ENCODE data around the gene SLC1A1. TPM values are rescaled to one million over a fixed set of nuclear protein-coding genes. Genes with fewer than 3 reads are reported as not detected.

SLC1A1 gene
- total RNA-seq, 4 donors from 2014 or later = 48.4 to 56.7 (median 49.7) TPM

DNA sequence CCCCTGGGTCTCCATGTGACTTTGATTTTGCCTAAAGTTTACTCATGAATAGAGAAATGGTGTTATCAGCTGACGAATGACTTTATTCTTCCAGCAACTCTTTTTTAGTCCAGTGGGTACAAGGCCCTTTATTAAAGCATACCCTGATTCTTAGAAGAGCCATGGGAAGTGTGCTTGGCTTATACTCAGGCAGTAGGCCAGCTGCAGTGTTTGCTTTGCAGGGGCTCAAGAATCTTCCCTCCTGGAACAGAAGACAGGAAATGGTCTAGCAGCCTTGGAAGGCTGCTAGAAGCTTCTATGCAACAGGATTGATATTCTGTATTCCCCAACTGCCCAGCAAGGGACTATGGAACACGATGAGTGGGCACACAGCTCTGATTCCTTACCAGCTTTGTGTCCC is 98.5 kb downstream of the SLC1A1 start:
- Histone ChIP-seq H3K4me3 (replicated peaks in 1 of 3) (no peak overlapping the region), H3K9me3 (no peaks in the 10 kb centered on the region), H3K36me3 (peaks cover 0 to 4% of the 10 kb centered on the region in 2 donors), H3K27ac (peak overlapping the region; percentile 86 to 97 (median 89)), H3K4me1 (peaks cover 44 to 54% of the 10 kb centered on the region in 2 donors), H3K27me3 (no peaks in the 10 kb centered on the region)
- peak; percentile 86 to 87 for DNase-seq
- TF ChIP-seq CTCF (IDR thresholded peaks at IDR 0.05) (no peak), POLR2A (IDR thresholded peaks at IDR 0.05) (peak in 1 of 2 donors; percentile 24)
- intact Hi-C loops (cut with DNase I) = no loop called here
- 11 to 27% methylated on average over 2 of the region's 2 CpGs for WGBS, 2 donors

DNA sequence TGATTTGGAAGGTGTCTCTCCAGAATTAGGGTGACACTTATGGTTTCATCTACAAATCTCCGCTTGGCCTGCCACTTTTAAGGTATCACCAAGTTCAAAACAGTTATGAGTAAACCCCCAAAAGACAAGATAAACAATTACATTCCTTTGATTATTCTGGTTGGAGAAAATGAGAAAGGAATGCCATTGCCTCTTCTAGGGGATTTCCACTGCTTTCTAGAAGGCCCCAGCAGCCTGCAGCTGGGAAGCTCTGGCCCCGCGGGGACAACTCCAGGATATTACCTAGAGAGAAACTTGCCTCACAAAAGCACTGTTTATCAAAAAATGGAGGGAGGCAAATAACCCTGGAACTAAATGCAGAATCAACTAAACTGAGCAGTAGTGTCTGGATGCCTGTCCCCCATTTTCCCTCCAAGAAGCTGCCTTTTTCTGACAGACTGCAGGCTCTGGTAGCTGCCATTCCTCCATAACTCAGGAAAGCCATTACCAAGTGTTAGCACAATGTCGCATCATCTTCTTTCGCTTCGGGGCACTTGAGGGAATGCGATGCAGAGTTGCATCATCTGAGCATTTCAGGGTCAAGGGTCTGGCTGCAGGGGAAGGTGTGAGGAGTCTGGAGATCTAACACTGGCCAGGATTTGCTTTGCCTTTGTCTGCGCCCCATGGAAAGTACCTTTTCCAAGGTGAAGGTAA is 100.3 kb downstream of the SLC1A1 start:
- Histone ChIP-seq H3K4me3 (replicated peaks in 1 of 3) (no peak overlapping the region), H3K27ac (peak overlapping the region; percentile 44 to 97 (median 86)), H3K27me3 (no peaks in the 10 kb centered on the region), H3K9me3 (no peaks in the 10 kb centered on the region), H3K36me3 (no peaks in the 10 kb centered on the region), H3K4me1 (peaks cover 44 to 54% of the 10 kb centered on the region in 2 donors)
- TF ChIP-seq POLR2A (IDR thresholded peaks at IDR 0.05) = no peak
- TF ChIP-seq CTCF (IDR thresholded peaks at IDR 0.05) = no peak
- WGBS, 2 donors = 60 to 65% methylated on average over 5 to 8 of the region's 8 CpGs
- intact Hi-C loops (cut with DNase I) = no loop called here
- DNase-seq = peak; percentile 45 to 46

DNA sequence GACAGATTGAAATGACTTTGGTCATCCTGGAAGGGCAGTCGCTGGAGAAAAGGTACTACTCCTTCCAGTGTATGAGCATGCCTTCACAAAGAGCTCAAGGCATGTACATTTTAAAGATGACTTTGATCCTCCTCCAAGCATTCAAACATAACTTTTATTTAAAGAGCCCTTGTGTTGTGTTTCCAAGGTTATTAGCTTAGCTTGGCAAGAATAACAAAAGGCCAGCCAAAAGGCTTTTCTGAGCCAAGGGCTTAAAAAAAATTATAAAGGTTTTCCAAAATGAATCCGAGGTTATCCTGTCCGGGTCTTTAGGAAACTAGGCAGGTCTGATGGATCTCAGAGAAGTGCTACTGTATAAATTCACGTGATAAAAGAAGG is 100.8 kb downstream of the SLC1A1 start:
- DNase-seq = no peak
- peak overlapping the region; percentile 44 to 97 (median 86) for H3K27ac ChIP-seq

DNA sequence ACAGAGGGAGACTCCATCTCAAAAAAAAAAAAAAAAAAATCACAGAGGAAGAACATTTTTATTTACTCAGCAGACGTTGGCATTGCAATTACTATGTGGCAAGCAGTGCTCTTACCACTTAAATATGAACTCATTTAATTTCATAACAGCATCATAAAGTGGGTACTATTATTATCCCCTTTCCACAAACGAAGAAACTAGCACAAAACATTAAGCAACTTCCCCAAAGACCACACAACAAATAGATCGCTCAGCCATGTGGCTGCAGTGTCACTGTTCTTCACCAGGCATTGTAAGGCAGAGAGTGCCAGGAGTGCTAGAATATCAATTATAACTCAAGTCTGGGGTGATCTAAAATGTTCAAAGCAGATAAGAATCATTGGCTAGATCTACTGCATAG is 102.0 kb downstream of the SLC1A1 start:
- Histone ChIP-seq H3K27ac (peak overlapping the region in 2 of 3 donors; percentile 86 to 97), H3K9me3 (no peaks in the 10 kb centered on the region), H3K4me1 (peaks cover 39 to 46% of the 10 kb centered on the region in 2 donors), H3K4me3 (replicated peaks in 1 of 3) (no peak overlapping the region), H3K36me3 (no peaks in the 10 kb centered on the region), H3K27me3 (no peaks in the 10 kb centered on the region)
- WGBS, 2 donors = 86 to 88% methylated on average over 3 of the region's 3 CpGs
- TF ChIP-seq CTCF (IDR thresholded peaks at IDR 0.05) = no peak
- TF ChIP-seq POLR2A (IDR thresholded peaks at IDR 0.05) = no peak
- intact Hi-C loops (cut with DNase I) = no loop called here
- no peak for DNase-seq

More for the DNA sequence above, 100.8 kb downstream of the SLC1A1 start:
- H3K36me3 ChIP-seq = no peaks in the 10 kb centered on the region
- intact Hi-C loops (cut with DNase I) = no loop called here
- whole genome bisulfite sequencing, 2 donors = 15 to 21% methylated on average over 4 of the region's 4 CpGs
- H3K4me3 ChIP-seq (replicated peaks in 1 of 3) = no peak overlapping the region
- TF ChIP-seq POLR2A (IDR thresholded peaks at IDR 0.05) = peak in 1 of 2 donors; percentile 28
- no peak for TF ChIP-seq CTCF (IDR thresholded peaks at IDR 0.05)
- peaks cover 44 to 51% of the 10 kb centered on the region in 2 donors for H3K4me1 ChIP-seq
- no peaks in the 10 kb centered on the region for H3K27me3 ChIP-seq
- H3K9me3 ChIP-seq = no peaks in the 10 kb centered on the region

- no peak for TF ChIP-seq POLR2A (IDR thresholded peaks at IDR 0.05)
- TF ChIP-seq CTCF (IDR thresholded peaks at IDR 0.05) = no peak
- no peak overlapping the region for H3K27ac ChIP-seq
- no peaks in the 10 kb centered on the region for H3K27me3 ChIP-seq
- intact Hi-C loops (cut with DNase I) = no loop called here
- H3K4me1 ChIP-seq = peaks cover 34 to 40% of the 10 kb centered on the region in 2 donors
- H3K36me3 ChIP-seq = no peaks in the 10 kb centered on the region
- DNase-seq = no peak
- WGBS, 2 donors = 83 to 91% methylated on average over 1 of the region's 1 CpG
- H3K9me3 ChIP-seq = no peaks in the 10 kb centered on the region
- H3K4me3 ChIP-seq (replicated peaks in 1 of 3) = no peak overlapping the region
Measured at GRCh38 chr9:4592886-4593285, 102.6 kb downstream of the SLC1A1 start.
